Gastroesophageal sphincter (tissue), 3 donors: Measurements from ENCODE around the gene VAMP8.

Experiments
- CTCF ChIP-seq, 4 experiments: fragments of 200-600 bp in 2 of 4; fragments of 450-650 bp in 2 of 4; sonication (generic) in 1 of 4; IDR thresholded peaks; one replicate each; pipeline ENCODE4 v1.5.1; 2017 to 2019; ENCODE audit warnings: antibody characterized with exemption in 4 of 4, mild to moderate bottlenecking in 2 of 4, moderate library complexity in 2 of 4
- EP300 ChIP-seq: sonication (generic); formaldehyde crosslinking; IDR thresholded peaks from one replicate; pipeline ENCODE4 v1.6.1; 2017; ENCODE audit warnings: antibody characterized with exemption, mild to moderate bottlenecking
- POLR2A ChIP-seq, 2 donors: fragments of 450-650 bp; IDR thresholded peaks; one replicate each; pipeline ENCODE4 v1.6.1; 2017; ENCODE audit warnings: antibody characterized with exemption in 2 of 2, mild to moderate bottlenecking in 2 of 2, moderate library complexity in 1 of 2
- POLR2AphosphoS5 ChIP-seq: sonication (generic); formaldehyde crosslinking; IDR thresholded peaks from one replicate; pipeline ENCODE4 v1.6.1; 2017; ENCODE audit warnings: antibody characterized with exemption

- TF ChIP-seq POLR2A (IDR thresholded peaks at IDR 0.05) (no peak), CTCF (IDR thresholded peaks at IDR 0.05) (peak in 2 of 4 experiments; percentile 19 to 27), EP300 (no peak), POLR2AphosphoS5 (peak; percentile 36)
Observed at GRCh38 chr2:85537600-85538506, 39.5 kb upstream of the VAMP8 start.
